Measurements from ENCODE around the gene ASGR2. TPM values are rescaled to one million over a fixed set of nuclear protein-coding genes. Genes with fewer than 3 reads are reported as not detected.

The ASGR2 gene
- total and polyA plus RNA-seq, 2 of the 13 experiments (the other 11 are each of a cell fraction or from before 2014, with no cell fraction given), result 320 to 754 TPM

DNA sequence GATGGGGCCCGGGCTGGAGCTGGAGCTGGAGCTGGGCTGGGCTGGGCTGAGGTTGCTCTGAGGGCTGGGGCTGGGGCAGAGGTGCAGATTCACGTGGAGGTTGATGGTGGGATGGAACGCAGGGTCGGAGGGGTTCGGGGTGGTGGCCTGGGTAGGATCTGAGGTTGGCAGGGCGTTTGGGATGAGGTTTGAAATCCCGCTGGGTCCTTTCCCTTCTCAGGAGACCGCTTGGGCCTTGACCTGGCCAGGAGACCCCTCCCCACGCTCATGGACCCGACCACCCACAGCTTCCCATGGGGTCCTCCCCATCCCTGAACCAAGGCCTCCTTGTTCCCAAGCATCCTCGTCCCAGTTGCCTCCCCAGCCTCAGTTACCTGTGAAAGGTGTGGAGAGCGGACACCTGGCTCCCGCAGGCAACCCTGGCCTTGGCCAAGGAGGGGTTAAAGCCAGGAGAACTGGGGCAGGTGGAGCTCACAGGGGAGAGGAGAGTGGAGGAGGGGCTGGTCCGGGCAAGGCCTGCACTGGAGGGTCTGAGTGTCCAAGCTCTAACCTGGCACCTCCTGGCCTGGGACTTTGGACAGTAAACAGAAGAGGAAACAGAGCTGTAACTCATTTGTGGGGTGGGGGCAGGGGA, at the start of gene ASGR2 (continued):
- TF ChIP-seq, protein P1, sequence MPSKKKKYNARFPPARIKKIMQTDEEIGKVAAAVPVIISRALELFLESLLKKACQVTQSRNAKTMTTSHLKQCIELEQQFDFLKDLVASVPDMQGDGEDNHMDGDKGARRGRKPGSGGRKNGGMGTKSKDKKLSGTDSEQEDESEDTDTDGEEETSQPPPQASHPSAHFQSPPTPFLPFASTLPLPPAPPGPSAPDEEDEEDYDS (CRISPR knock-in tag; IDR thresholded peaks at IDR 0.05), result no peak
- TF ChIP-seq ZKSCAN8 (CRISPR knock-in tag; IDR thresholded peaks at IDR 0.05; ENCODE audit: borderline replicate concordance) (peak; percentile 69; the same call in 1 of the 2 replicates), BHLHE40 (IDR thresholded peaks at IDR 0.05; ENCODE audit: low read length) (0 out of 2 replicates have a peak, but pooled peaks have one; percentile 15), FOSL1 (CRISPR knock-in tag; IDR thresholded peaks at IDR 0.05; ENCODE audit: borderline replicate concordance) (no peak), AHR (CRISPR knock-in tag; IDR thresholded peaks at IDR 0.05) (peak; percentile 58), ZNF121 (CRISPR knock-in tag; IDR thresholded peaks at IDR 0.05) (no peak), ZFP41 (CRISPR knock-in tag; IDR thresholded peaks at IDR 0.05; ENCODE audit: borderline replicate concordance) (no peak), ZNF160 (CRISPR knock-in tag; IDR thresholded peaks at IDR 0.05) (no peak), ZNF496 (CRISPR knock-in tag; IDR thresholded peaks at IDR 0.05; ENCODE audit: insufficient replicate concordance) (no peak), ZBTB20 (CRISPR knock-in tag; IDR thresholded peaks at IDR 0.05; ENCODE audit: borderline replicate concordance, low read depth) (peak; percentile 65), HOXA9 (CRISPR knock-in tag; IDR thresholded peaks at IDR 0.05; ENCODE audit: borderline replicate concordance) (peak; percentile 65; the same call in 1 of the 2 replicates), ZNF12 (CRISPR knock-in tag; IDR thresholded peaks at IDR 0.05) (peak; percentile 36; the same call in 1 of the 2 replicates), FOXK2 (IDR thresholded peaks at IDR 0.05) (no peak), POLR2AphosphoS5 (IDR thresholded peaks at IDR 0.05; ENCODE audit: low read depth, low read length) (peak; percentile 55), MYC (CRISPR knock-in tag; IDR thresholded peaks at IDR 0.05; ENCODE audit: borderline replicate concordance) (peak; percentile 82; the same call in 1 of the 2 replicates), ZNF660 (CRISPR knock-in tag; IDR thresholded peaks at IDR 0.05; ENCODE audit: borderline replicate concordance, low read depth) (no peak), NFIB (CRISPR knock-in tag; IDR thresholded peaks at IDR 0.05; ENCODE audit: borderline replicate concordance) (no peak), ZNF292 (CRISPR knock-in tag; IDR thresholded peaks at IDR 0.05; ENCODE audit: borderline replicate concordance, low read depth) (peak; percentile 96)
- TF ChIP-seq, protein P2, sequence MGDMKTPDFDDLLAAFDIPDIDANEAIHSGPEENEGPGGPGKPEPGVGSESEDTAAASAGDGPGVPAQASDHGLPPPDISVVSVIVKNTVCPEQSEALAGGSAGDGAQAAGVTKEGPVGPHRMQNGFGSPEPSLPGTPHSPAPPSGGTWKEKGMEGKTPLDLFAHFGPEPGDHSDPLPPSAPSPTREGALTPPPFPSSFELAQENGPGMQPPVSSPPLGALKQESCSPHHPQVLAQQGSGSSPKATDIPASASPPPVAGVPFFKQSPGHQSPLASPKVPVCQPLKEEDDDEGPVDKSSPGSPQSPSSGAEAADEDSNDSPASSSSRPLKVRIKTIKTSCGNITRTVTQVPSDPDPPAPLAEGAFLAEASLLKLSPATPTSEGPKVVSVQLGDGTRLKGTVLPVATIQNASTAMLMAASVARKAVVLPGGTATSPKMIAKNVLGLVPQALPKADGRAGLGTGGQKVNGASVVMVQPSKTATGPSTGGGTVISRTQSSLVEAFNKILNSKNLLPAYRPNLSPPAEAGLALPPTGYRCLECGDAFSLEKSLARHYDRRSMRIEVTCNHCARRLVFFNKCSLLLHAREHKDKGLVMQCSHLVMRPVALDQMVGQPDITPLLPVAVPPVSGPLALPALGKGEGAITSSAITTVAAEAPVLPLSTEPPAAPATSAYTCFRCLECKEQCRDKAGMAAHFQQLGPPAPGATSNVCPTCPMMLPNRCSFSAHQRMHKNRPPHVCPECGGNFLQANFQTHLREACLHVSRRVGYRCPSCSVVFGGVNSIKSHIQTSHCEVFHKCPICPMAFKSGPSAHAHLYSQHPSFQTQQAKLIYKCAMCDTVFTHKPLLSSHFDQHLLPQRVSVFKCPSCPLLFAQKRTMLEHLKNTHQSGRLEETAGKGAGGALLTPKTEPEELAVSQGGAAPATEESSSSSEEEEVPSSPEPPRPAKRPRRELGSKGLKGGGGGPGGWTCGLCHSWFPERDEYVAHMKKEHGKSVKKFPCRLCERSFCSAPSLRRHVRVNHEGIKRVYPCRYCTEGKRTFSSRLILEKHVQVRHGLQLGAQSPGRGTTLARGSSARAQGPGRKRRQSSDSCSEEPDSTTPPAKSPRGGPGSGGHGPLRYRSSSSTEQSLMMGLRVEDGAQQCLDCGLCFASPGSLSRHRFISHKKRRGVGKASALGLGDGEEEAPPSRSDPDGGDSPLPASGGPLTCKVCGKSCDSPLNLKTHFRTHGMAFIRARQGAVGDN (CRISPR knock-in tag; IDR thresholded peaks at IDR 0.05), result peak; percentile 89
- TF ChIP-seq, protein P3, sequence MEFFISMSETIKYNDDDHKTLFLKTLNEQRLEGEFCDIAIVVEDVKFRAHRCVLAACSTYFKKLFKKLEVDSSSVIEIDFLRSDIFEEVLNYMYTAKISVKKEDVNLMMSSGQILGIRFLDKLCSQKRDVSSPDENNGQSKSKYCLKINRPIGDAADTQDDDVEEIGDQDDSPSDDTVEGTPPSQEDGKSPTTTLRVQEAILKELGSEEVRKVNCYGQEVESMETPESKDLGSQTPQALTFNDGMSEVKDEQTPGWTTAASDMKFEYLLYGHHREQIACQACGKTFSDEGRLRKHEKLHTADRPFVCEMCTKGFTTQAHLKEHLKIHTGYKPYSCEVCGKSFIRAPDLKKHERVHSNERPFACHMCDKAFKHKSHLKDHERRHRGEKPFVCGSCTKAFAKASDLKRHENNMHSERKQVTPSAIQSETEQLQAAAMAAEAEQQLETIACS (CRISPR knock-in tag; IDR thresholded peaks at IDR 0.05), result no peak
- TF ChIP-seq, protein P4, sequence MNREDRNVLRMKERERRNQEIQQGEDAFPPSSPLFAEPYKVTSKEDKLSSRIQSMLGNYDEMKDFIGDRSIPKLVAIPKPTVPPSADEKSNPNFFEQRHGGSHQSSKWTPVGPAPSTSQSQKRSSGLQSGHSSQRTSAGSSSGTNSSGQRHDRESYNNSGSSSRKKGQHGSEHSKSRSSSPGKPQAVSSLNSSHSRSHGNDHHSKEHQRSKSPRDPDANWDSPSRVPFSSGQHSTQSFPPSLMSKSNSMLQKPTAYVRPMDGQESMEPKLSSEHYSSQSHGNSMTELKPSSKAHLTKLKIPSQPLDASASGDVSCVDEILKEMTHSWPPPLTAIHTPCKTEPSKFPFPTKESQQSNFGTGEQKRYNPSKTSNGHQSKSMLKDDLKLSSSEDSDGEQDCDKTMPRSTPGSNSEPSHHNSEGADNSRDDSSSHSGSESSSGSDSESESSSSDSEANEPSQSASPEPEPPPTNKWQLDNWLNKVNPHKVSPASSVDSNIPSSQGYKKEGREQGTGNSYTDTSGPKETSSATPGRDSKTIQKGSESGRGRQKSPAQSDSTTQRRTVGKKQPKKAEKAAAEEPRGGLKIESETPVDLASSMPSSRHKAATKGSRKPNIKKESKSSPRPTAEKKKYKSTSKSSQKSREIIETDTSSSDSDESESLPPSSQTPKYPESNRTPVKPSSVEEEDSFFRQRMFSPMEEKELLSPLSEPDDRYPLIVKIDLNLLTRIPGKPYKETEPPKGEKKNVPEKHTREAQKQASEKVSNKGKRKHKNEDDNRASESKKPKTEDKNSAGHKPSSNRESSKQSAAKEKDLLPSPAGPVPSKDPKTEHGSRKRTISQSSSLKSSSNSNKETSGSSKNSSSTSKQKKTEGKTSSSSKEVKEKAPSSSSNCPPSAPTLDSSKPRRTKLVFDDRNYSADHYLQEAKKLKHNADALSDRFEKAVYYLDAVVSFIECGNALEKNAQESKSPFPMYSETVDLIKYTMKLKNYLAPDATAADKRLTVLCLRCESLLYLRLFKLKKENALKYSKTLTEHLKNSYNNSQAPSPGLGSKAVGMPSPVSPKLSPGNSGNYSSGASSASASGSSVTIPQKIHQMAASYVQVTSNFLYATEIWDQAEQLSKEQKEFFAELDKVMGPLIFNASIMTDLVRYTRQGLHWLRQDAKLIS (CRISPR knock-in tag; IDR thresholded peaks at IDR 0.05), result peak; percentile 92
